GM12873 (cell line): ENCODE measurements around the gene C1QTNF2.

Experiments
- TF ChIP-seq, protein P1 (sequence below): IDR thresholded peaks from 2 replicates; pipeline ENCODE4 v1.5.1; 2012; ENCODE audit warnings: low read depth, mild to moderate bottlenecking, moderate library complexity, low read length, control low read depth; ENCODE audit not compliant: insufficient read depth; ENCODE audit errors: missing control alignments

C1QTNF2 gene

GRCh38 chr5:160360310-160360709 lies 10.1 kb downstream of the C1QTNF2 start:
- TF ChIP-seq, protein P1, sequence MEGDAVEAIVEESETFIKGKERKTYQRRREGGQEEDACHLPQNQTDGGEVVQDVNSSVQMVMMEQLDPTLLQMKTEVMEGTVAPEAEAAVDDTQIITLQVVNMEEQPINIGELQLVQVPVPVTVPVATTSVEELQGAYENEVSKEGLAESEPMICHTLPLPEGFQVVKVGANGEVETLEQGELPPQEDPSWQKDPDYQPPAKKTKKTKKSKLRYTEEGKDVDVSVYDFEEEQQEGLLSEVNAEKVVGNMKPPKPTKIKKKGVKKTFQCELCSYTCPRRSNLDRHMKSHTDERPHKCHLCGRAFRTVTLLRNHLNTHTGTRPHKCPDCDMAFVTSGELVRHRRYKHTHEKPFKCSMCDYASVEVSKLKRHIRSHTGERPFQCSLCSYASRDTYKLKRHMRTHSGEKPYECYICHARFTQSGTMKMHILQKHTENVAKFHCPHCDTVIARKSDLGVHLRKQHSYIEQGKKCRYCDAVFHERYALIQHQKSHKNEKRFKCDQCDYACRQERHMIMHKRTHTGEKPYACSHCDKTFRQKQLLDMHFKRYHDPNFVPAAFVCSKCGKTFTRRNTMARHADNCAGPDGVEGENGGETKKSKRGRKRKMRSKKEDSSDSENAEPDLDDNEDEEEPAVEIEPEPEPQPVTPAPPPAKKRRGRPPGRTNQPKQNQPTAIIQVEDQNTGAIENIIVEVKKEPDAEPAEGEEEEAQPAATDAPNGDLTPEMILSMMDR, result peak; percentile 8

- TF ChIP-seq, protein P1, result no peak
Measured at GRCh38 chr5:160359816-160360215, 10.6 kb downstream of the C1QTNF2 start.

DNA sequence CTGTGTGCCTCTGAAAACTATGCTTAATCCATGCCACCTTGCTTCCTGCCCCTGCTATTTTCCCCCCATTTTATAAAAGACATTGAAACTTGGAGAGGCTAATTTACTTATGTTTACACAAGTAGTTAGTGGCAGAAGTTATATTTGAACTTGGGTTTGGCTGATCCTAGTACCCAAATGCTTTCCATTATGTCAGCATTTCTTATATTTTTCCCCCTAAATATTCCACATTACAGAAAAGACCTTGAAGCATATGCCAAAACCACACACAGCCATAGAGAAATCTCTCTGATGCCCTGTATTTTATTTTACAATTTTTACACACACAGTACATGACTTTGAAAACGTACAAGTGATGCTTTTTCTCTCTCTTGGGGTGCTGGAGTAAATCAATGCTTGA lies 11.2 kb downstream of the C1QTNF2 start:
- TF ChIP-seq, protein P1, result no peak

DNA sequence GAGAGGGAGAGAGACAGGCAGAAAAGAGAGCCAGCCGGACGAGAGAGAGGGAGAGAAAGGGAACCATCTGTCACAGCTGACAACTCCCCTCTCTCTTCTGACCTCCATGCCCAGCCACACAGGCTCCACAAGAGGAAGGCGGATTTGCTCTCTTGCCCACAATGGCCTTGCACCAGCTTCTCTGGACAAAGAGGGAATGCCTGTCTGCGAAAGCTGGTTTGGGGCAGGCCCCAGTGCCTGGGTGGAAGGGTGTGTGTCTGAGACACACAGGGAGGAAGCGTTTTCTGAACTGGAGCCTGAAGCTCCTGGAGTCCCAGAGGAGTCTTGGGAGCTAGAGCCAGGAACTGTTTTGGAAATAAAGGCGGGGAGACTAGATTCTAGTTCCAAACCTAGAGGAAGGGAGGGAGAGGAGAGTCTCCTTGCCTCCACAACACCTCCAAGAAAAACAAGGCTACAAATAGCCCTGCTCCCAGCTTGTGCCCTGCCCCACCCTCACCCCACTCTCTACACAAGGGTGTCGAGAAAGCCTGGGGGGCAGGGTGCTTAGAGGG lies 12.5 kb downstream of the C1QTNF2 start:
- TF ChIP-seq, protein P1, result no peak

DNA sequence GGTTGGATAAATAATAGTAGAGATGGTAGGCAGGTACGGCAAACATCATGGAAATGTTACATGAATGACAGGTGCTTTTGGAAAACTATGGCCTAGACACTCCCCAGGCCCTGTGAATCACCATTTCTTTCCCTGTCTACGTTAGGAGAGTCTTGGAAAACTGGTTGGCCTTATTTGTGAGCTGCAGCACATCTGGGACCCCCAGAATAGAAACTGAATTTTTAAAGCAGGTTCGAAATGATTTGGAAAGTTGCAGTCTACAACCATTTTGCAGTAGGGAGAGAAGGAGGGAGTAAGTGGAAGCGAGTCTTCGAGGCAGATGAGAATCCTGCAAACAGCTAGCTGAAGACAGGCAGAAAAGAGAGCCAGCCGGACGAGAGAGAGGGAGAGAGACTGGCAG lies 13.0 kb downstream of the C1QTNF2 start:
- TF ChIP-seq, protein P1, result no peak

- TF ChIP-seq, protein P1, result no peak
Measured at GRCh38 chr5:160356550-160357347, 13.7 kb downstream of the C1QTNF2 start.

GRCh38 chr5:160354666-160355065 lies 15.8 kb downstream of the C1QTNF2 start:
- TF ChIP-seq, protein P1, result no peak
